RWPE1 (cell line): ENCODE results near the gene DENND1A.

Experiments
- CTCF ChIA-PET: fragments of 350-600 bp; sonication (Branson Sonifier 250); formaldehyde crosslinking; extraction: SDS; loops from one replicate; lab custom pipeline; 2021; lab: Yijun Ruan, JAX
- POLR2A ChIA-PET: fragments of 400-600 bp; formaldehyde crosslinking; extraction: SDS; loops from one replicate; lab custom pipeline; 2020; ENCODE audit warnings: antibody characterized with exemption; ENCODE audit not compliant: low non-redundant PET; lab: Yijun Ruan, JAX
- DNase-seq: peaks from one replicate; pipeline ENCODE4 v3.0.0; 2012; ENCODE audit warnings: low spot score
- H3K27ac ChIP-seq: fragments of 450-650 bp; 2 replicates; pipeline ENCODE4 v1.5.1; 2017
- TF ChIP-seq, protein P1 (sequence below): fragments of 450-650 bp; conservative IDR thresholded peaks from 2 replicates; pipeline ENCODE4 v1.5.1; 2017; ENCODE audit warnings: low read depth, mild to moderate bottlenecking

DENND1A gene

DNA sequence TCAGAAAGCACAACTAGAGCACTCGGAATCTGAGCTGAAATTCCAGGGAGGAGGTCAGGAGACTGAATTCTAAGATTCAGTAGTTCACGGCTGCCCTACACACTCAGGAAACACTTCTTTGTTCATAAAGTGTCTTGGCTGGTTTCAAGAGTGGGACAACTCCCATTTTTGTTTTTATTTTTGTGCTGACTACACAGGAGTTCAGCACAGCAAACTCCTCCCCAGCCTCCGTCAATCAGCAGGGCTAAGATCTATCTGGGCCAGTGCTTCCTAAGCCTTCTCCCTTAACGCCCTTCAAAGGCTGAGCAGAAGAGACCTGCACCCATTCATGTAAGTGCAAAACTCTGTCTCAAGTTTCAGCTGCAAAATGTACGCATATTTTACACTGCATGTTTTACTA lies 323.8 kb downstream of the DENND1A start:
- H3K27ac ChIP-seq, result no peak overlapping the region
- ChIA-PET POLR2A (no interaction called here), CTCF (no interaction called here)
- TF ChIP-seq, protein P1, sequence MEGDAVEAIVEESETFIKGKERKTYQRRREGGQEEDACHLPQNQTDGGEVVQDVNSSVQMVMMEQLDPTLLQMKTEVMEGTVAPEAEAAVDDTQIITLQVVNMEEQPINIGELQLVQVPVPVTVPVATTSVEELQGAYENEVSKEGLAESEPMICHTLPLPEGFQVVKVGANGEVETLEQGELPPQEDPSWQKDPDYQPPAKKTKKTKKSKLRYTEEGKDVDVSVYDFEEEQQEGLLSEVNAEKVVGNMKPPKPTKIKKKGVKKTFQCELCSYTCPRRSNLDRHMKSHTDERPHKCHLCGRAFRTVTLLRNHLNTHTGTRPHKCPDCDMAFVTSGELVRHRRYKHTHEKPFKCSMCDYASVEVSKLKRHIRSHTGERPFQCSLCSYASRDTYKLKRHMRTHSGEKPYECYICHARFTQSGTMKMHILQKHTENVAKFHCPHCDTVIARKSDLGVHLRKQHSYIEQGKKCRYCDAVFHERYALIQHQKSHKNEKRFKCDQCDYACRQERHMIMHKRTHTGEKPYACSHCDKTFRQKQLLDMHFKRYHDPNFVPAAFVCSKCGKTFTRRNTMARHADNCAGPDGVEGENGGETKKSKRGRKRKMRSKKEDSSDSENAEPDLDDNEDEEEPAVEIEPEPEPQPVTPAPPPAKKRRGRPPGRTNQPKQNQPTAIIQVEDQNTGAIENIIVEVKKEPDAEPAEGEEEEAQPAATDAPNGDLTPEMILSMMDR, result no peak
- no peak for DNase-seq

DNA sequence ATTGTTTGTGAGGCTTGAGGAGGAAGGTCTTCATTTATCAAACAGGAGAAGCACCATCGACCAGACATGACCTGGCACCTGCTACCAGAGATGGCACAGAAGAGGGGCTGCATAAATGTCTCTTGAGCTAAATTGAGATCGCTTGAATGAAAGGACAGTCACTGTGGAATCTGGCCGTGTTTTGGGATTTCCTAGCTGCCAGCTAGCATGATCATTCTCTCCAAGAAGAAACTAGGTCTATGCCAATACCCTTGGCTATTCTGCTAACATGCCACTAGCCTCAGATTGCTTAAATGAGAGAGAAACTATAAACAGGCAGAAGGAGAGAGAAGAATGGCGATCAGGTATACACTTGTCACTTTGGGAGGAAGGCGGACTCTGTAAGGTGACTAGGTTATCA lies 324.6 kb downstream of the DENND1A start:
- DNase-seq, result no peak
- POLR2A ChIA-PET, result no interaction called here
- TF ChIP-seq, protein P1, result no peak
- H3K27ac ChIP-seq, result no peak overlapping the region
- CTCF ChIA-PET, result no interaction called here

DNA sequence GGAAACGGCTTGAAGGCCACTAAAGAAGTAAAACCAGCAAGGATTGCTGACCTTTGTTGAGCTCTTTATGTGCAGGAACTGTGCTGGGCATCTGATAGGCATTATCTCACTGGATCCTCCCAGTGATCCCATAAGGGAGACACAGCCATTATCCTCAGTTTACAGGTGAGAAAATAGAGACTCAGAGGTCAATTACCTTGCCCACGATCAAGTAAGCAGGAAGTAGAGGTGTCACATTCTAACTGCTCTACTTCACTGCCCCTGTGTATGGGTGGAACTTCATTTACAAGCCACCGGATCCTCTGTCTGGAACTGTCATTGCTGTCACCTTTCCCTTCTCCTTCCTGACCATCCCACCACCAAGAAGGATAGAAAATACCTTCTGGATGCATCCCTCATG lies 325.1 kb downstream of the DENND1A start:
- H3K27ac ChIP-seq, result no peak overlapping the region
- TF ChIP-seq, protein P1, result no peak
- no peak for DNase-seq
- POLR2A ChIA-PET, result no interaction called here
- CTCF ChIA-PET, result no interaction called here

DNA sequence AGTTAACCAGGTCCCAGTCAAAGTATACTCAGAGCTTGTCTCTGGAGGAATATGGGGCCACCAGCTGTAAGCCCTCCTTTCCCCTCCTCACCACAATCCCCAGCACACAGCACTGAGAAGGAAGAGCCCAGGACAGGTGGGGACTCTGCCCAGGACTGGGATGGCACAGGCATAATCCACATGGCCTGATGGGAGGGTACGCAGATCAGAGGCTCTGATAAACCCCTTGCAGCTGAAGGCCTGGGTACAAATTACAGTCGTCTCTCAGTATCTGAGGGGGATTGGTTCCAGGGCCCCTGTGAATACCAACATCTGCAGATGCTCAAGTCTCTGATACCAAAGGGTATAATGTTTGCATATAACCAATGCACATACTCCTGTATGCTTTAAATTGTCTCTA lies 328.1 kb downstream of the DENND1A start:
- ChIA-PET POLR2A (no interaction called here), CTCF (interaction anchor here (0.6 kb wide), 1 partner anchor 22 kb away, joined by 3 read pairs; no protein-coding TSS in a partner anchor)
- TF ChIP-seq, protein P1, result no peak
- no peak overlapping the region for H3K27ac ChIP-seq
- no peak for DNase-seq

DNA sequence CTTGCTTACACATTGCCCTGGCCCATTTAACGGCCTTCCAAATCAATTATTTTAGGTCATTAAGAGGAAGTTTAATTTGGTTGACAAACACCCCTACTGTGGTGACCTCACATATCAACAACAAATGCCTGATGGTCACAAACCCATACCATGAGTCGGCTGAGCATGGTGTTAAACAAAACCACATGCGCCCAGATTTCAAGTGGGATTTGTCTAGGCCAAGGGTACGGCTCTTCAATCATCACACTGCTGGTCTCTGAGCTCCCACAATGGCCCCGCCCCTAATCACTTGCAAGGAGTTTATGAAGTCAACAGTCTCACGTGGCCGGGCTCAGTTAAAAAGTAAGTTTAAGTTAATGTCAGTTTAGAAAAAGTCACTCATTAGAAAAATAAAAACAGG lies 330.1 kb downstream of the DENND1A start:
- POLR2A ChIA-PET, result no interaction called here
- CTCF ChIA-PET, result interaction anchor here (0.6 kb wide), 1 partner anchor 776 kb away, joined by 3 read pairs; no protein-coding TSS in a partner anchor
- DNase-seq, result no peak
- no peak overlapping the region for H3K27ac ChIP-seq
- TF ChIP-seq, protein P1, result no peak

DNA sequence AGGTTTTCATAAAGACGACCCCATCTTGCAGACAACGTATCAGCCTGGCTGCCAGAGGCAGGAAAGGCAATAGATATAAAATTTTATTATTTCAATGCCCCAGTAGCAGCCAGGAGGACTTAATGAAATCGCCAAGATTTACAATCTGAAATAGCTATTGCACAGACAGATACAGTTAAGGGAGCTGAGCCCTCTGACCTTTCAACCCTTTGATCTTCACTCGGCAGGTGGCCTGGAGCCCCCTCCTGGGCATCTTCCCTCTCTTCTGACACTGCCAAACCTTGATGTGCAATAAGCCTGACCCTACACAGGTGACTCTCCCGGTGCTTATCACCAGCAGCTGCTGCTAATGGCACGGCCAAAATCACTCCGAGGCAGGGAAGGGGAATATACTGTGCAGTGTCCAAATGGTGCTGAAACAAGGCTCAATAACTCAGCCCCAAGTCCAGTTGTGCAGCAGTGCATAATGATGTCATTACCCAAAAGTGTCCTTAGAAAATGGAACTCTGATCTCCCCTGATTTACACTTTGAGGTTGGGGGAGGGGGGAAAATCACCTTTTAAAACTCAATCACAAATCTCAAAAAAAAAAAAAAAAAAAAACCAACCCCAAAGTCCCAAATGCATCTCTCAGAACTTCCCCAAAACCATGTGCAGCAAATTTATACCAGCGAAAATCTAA lies 331.9 kb downstream of the DENND1A start:
- TF ChIP-seq, protein P1, result no peak
- no peak overlapping the region for H3K27ac ChIP-seq
- DNase-seq, result no peak
- ChIA-PET CTCF (no interaction called here), POLR2A (interaction anchor here (0.6 kb wide), 1 partner anchor 40 kb away, joined by 3 read pairs; no protein-coding TSS in a partner anchor)
